Fibroblast of pulmonary artery (primary cell): Measurements from ENCODE around the gene TRAF3IP1.

Experiments used
- DNase-seq: peaks from one replicate; pipeline ENCODE4 v3.0.0-alpha.2; 2010; ENCODE audit warnings: low read depth
- H3K4me3 ChIP-seq: replicated peaks from 2 replicates; pipeline ENCODE4 v1.5.1; 2011; ENCODE audit warnings: low read depth, mild to moderate bottlenecking, control low read depth, low read length, moderate library complexity
- CTCF ChIP-seq: IDR thresholded peaks from 2 replicates; pipeline ENCODE4 v1.5.1; 2011; ENCODE audit warnings: mild to moderate bottlenecking, control low read depth, low read length, inconsistent platforms; ENCODE audit errors: missing control alignments

TRAF3IP1 gene

GRCh38 chr2:238450440-238450861, 130.1 kb downstream of the TRAF3IP1 start:
- H3K4me3 ChIP-seq = no peak overlapping the region
- TF ChIP-seq CTCF = no peak
- no peak for DNase-seq
